ENCODE measurements around the gene COPS4.

GRCh38 chr4:82988323-82988832 lies 46.6 kb upstream of the COPS4 start:
- no peak for TF ChIP-seq POLR2A (IDR thresholded peaks at IDR 0.05)
- TF ChIP-seq, protein P1, sequence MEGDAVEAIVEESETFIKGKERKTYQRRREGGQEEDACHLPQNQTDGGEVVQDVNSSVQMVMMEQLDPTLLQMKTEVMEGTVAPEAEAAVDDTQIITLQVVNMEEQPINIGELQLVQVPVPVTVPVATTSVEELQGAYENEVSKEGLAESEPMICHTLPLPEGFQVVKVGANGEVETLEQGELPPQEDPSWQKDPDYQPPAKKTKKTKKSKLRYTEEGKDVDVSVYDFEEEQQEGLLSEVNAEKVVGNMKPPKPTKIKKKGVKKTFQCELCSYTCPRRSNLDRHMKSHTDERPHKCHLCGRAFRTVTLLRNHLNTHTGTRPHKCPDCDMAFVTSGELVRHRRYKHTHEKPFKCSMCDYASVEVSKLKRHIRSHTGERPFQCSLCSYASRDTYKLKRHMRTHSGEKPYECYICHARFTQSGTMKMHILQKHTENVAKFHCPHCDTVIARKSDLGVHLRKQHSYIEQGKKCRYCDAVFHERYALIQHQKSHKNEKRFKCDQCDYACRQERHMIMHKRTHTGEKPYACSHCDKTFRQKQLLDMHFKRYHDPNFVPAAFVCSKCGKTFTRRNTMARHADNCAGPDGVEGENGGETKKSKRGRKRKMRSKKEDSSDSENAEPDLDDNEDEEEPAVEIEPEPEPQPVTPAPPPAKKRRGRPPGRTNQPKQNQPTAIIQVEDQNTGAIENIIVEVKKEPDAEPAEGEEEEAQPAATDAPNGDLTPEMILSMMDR (IDR thresholded peaks at IDR 0.05): no peak

Measured in Peyer's patch (tissue), 4 donors.